HG03108 (cell line): ENCODE measurements around the gene CELSR2.
"Not testable (repeated sequence)": the region's sequence is repeated elsewhere in the genome, so short reads cannot be mapped to it uniquely, and the experiment has no call there.

Experiments
- ATAC-seq: cut with Tn5 transposase; IDR thresholded peaks from one replicate; pipeline ENCODE4 v1.9.1; 2021; ENCODE audit warnings: moderate library complexity; ENCODE audit not compliant: unreplicated experiment

Gene CELSR2

GRCh38 chr1:109277434-109278204 is 28.3 kb downstream of the CELSR2 start:
- peak; percentile 68 for ATAC-seq

- ATAC-seq: no peak
These were observed 30.4 kb downstream of the CELSR2 start for GRCh38 chr1:109279615-109280278.

GRCh38 chr1:109280862-109281261 is 31.5 kb downstream of the CELSR2 start:
- ATAC-seq: no peak

- ATAC-seq: no peak
These were observed 32.5 kb downstream of the CELSR2 start for GRCh38 chr1:109281680-109282496.

GRCh38 chr1:109282497-109282951 is 33.2 kb downstream of the CELSR2 start:
- peak; percentile 10 for ATAC-seq

GRCh38 chr1:109282952-109283747 is 33.8 kb downstream of the CELSR2 start, which contains the start of gene PSRC1:
Gene PSRC1 (minus strand): TSS chr1:109283145.
- ATAC-seq: peak; percentile 97

- ATAC-seq: peak; percentile 6
These were observed 34.6 kb downstream of the CELSR2 start for GRCh38 chr1:109283748-109284600.

- ATAC-seq: not testable (repeated sequence)
These were observed 37.4 kb downstream of the CELSR2 start for GRCh38 chr1:109286762-109287161.

- ATAC-seq: no peak
These were observed 40.8 kb downstream of the CELSR2 start for GRCh38 chr1:109290137-109290536.

- ATAC-seq: no peak
These were observed 41.7 kb downstream of the CELSR2 start for GRCh38 chr1:109290998-109291397.

- no peak for ATAC-seq
These were observed 43.0 kb downstream of the CELSR2 start for GRCh38 chr1:109292364-109292763.

- ATAC-seq: no peak
These were observed 43.7 kb downstream of the CELSR2 start for GRCh38 chr1:109293026-109293425.

- ATAC-seq: no peak
These were observed 45.1 kb downstream of the CELSR2 start for GRCh38 chr1:109294481-109294880.

- no peak for ATAC-seq
These were observed 46.5 kb downstream of the CELSR2 start for GRCh38 chr1:109295712-109296415.

GRCh38 chr1:109296782-109297181 is 47.4 kb downstream of the CELSR2 start:
- no peak for ATAC-seq

GRCh38 chr1:109298666-109299557 is 49.6 kb downstream of the CELSR2 start:
- no peak for ATAC-seq

- ATAC-seq: no peak
These were observed 50.4 kb downstream of the CELSR2 start for GRCh38 chr1:109299558-109300343.
